Astrocyte (in vitro differentiated cells and primary cell): Measurements from ENCODE around the gene SYCN. TPM values are rescaled to one million over a fixed set of nuclear protein-coding genes. Genes with fewer than 3 reads are reported as not detected.

Experiments
- DNase-seq: peaks from one replicate; pipeline ENCODE4 v3.0.0-alpha.2; 2010; ENCODE audit warnings: low read depth
- FAIRE-seq: peaks from 2 replicates; lab custom pipeline; 2011; peaks lifted over from hg19 to GRCh38; lab: Jason Lieb, UNC
- H2AFZ ChIP-seq: 2 replicates; pipeline ENCODE4 v1.6.0; 2012; ENCODE audit warnings: low read depth, low read length, inconsistent platforms
- H3K27ac ChIP-seq: 2 replicates; pipeline ENCODE4 v1.5.1; 2011; ENCODE audit warnings: low read depth, low read length, inconsistent platforms
- H3K27me3 ChIP-seq: 2 replicates; pipeline ENCODE4 v1.6.0; 2011; ENCODE audit warnings: low read length, inconsistent platforms; ENCODE audit not compliant: insufficient read depth
- H3K36me3 ChIP-seq: 2 replicates; pipeline ENCODE4 v1.5.1; 2011; ENCODE audit warnings: low read length, inconsistent platforms; ENCODE audit not compliant: insufficient read depth
- H3K4me1 ChIP-seq: 2 replicates; pipeline ENCODE4 v1.5.1; 2011; ENCODE audit warnings: low read length, inconsistent platforms; ENCODE audit not compliant: insufficient read depth
- H3K4me2 ChIP-seq: 2 replicates; pipeline ENCODE4 v1.6.0; 2012; ENCODE audit warnings: low read length, inconsistent platforms
- H3K4me3 ChIP-seq: 2 replicates; pipeline ENCODE4 v1.5.1; 2011; ENCODE audit warnings: low read depth, mild to moderate bottlenecking, low read length, inconsistent platforms; ENCODE audit not compliant: insufficient read depth
- H3K79me2 ChIP-seq: 2 replicates; pipeline ENCODE4 v1.6.0; 2012; ENCODE audit warnings: mild to moderate bottlenecking, low read length, inconsistent platforms; ENCODE audit not compliant: insufficient read depth
- H3K9ac ChIP-seq: 2 replicates; pipeline ENCODE4 v1.6.0; 2012; ENCODE audit warnings: mild to moderate bottlenecking, low read length, inconsistent platforms
- H3K9me3 ChIP-seq: 2 replicates; pipeline ENCODE4 v1.5.1; 2012; ENCODE audit warnings: low read depth, mild to moderate bottlenecking, low read length, inconsistent platforms; ENCODE audit not compliant: insufficient read depth
- H4K20me1 ChIP-seq: 2 replicates; pipeline ENCODE4 v1.6.0; 2012; ENCODE audit warnings: low read length, inconsistent platforms; ENCODE audit not compliant: insufficient read depth
- H3K27ac Mint-ChIP-seq: one replicate; pipeline ENCODE4 v1.8.0; 2021; ENCODE audit warnings: mild to moderate bottlenecking, mixed read lengths; ENCODE audit not compliant: unreplicated experiment
- H3K27me3 Mint-ChIP-seq: one replicate; pipeline ENCODE4 v1.8.0; 2021; ENCODE audit warnings: low read depth, mixed read lengths; ENCODE audit not compliant: unreplicated experiment
- H3K36me3 Mint-ChIP-seq: one replicate; pipeline ENCODE4 v1.8.0; 2021; ENCODE audit warnings: low read depth, mixed read lengths; ENCODE audit not compliant: unreplicated experiment
- H3K4me1 Mint-ChIP-seq: one replicate; pipeline ENCODE4 v1.8.0; 2021; ENCODE audit warnings: low read depth, mixed read lengths; ENCODE audit not compliant: unreplicated experiment
- H3K4me3 Mint-ChIP-seq: one replicate; pipeline ENCODE4 v1.8.0; 2021; ENCODE audit warnings: mild to moderate bottlenecking, moderate library complexity, mixed read lengths; ENCODE audit not compliant: unreplicated experiment
- H3K9me3 Mint-ChIP-seq: one replicate; pipeline ENCODE4 v1.8.0; 2021; ENCODE audit warnings: mild to moderate bottlenecking, mixed read lengths; ENCODE audit not compliant: unreplicated experiment
- CTCF ChIP-seq: IDR thresholded peaks from 2 replicates; pipeline ENCODE4 v1.5.1; 2011; ENCODE audit warnings: low read depth, mild to moderate bottlenecking, inconsistent platforms, low read length, moderate library complexity; ENCODE audit not compliant: insufficient read depth
- EZH2 ChIP-seq: IDR thresholded peaks from 2 replicates; pipeline ENCODE4 v1.6.1; 2012; ENCODE audit warnings: mild to moderate bottlenecking, low read length, inconsistent platforms; ENCODE audit not compliant: insufficient read depth
- total RNA-seq: library from RNA; stranded (reverse); gene quantifications from 2 replicates; pipeline ENCODE4 v1.2.1, GENCODE V29; 2021

The SYCN gene
- total RNA-seq, 1 donor from 2014 or later = not detected

- no peak overlapping the region for H3K9ac ChIP-seq
- H3K27me3 ChIP-seq = peaks cover 5% of the 10 kb centered on the region
- H3K4me3 ChIP-seq = no peak overlapping the region
- H3K36me3 ChIP-seq = no peaks in the 10 kb centered on the region
- no peaks in the 10 kb centered on the region for H3K4me1 ChIP-seq
- Mint-ChIP-seq H3K27me3 (peaks cover 50% of the 10 kb centered on the region), H3K36me3 (no peaks in the 10 kb centered on the region), H3K4me3 (no peak overlapping the region), H3K4me1 (no peaks in the 10 kb centered on the region), H3K9me3 (no peaks in the 10 kb centered on the region), H3K27ac (no peak overlapping the region)
- H3K9me3 ChIP-seq = no peaks in the 10 kb centered on the region
- no peaks in the 10 kb centered on the region for H4K20me1 ChIP-seq
- FAIRE-seq (no peak), DNase-seq (no peak)
- no peak for TF ChIP-seq CTCF
- TF ChIP-seq EZH2 = no peak
- H3K4me2 ChIP-seq = no peak overlapping the region
- no peak overlapping the region for H2AFZ ChIP-seq
- H3K79me2 ChIP-seq = no peaks in the 10 kb centered on the region
- no peak overlapping the region for H3K27ac ChIP-seq
Observed at GRCh38 chr19:39240421-39240820, 36.4 kb upstream of the SYCN start.

- Histone ChIP-seq H3K4me3 (no peak overlapping the region), H3K27me3 (peaks cover 6% of the 10 kb centered on the region), H3K27ac (no peak overlapping the region), H3K9ac (no peak overlapping the region), H3K4me2 (no peak overlapping the region), H4K20me1 (no peaks in the 10 kb centered on the region), H3K9me3 (no peaks in the 10 kb centered on the region), H3K36me3 (no peaks in the 10 kb centered on the region), H3K79me2 (no peaks in the 10 kb centered on the region), H2AFZ (no peak overlapping the region), H3K4me1 (no peaks in the 10 kb centered on the region)
- H3K9me3 Mint-ChIP-seq = no peaks in the 10 kb centered on the region
- DNase-seq (no peak), FAIRE-seq (no peak)
- H3K27ac Mint-ChIP-seq = no peak overlapping the region
- no peak for TF ChIP-seq CTCF
- no peak for TF ChIP-seq EZH2
- no peak overlapping the region for H3K4me3 Mint-ChIP-seq
- H3K4me1 Mint-ChIP-seq = no peaks in the 10 kb centered on the region
- peaks cover 53% of the 10 kb centered on the region for H3K27me3 Mint-ChIP-seq
- H3K36me3 Mint-ChIP-seq = no peaks in the 10 kb centered on the region
Observed at GRCh38 chr19:39238944-39239343, 34.9 kb upstream of the SYCN start.

GRCh38 chr19:39238209-39238608, 34.1 kb upstream of the SYCN start:
- Mint-ChIP-seq H3K4me1 (no peaks in the 10 kb centered on the region), H3K27me3 (peaks cover 55% of the 10 kb centered on the region), H3K9me3 (no peaks in the 10 kb centered on the region), H3K4me3 (no peak overlapping the region), H3K27ac (no peak overlapping the region), H3K36me3 (no peaks in the 10 kb centered on the region)
- no peaks in the 10 kb centered on the region for H3K4me1 ChIP-seq
- DNase-seq = no peak
- H3K36me3 ChIP-seq = no peaks in the 10 kb centered on the region
- no peak overlapping the region for H3K9ac ChIP-seq
- no peak overlapping the region for H3K4me2 ChIP-seq
- peaks cover 6% of the 10 kb centered on the region for H3K27me3 ChIP-seq
- no peaks in the 10 kb centered on the region for H4K20me1 ChIP-seq
- H2AFZ ChIP-seq = no peak overlapping the region
- no peak overlapping the region for H3K4me3 ChIP-seq
- H3K79me2 ChIP-seq = no peaks in the 10 kb centered on the region
- no peak for FAIRE-seq
- H3K27ac ChIP-seq = no peak overlapping the region
- no peaks in the 10 kb centered on the region for H3K9me3 ChIP-seq
- TF ChIP-seq CTCF = no peak
- TF ChIP-seq EZH2 = no peak
